Measurements from ENCODE around the gene GLCCI1. TPM values are rescaled to one million over a fixed set of nuclear protein-coding genes. Genes with fewer than 3 reads are reported as not detected.

The GLCCI1 gene
- total and polyA plus RNA-seq, 2 of the 13 experiments (the other 11 are each of a cell fraction or from before 2014, with no cell fraction given), result 1.3 to 1.7 TPM

- Histone ChIP-seq H3K27ac (ENCODE audit: extremely low read length, insufficient read depth, low read length) (no peak overlapping the region), H3K36me3 (replicated peaks in 1 of 2; ENCODE audit: control insufficient read depth in 1 of 2, insufficient read depth in 2 of 2, low read length in 2 of 2) (no peaks in the 10 kb centered on the region), H3K27me3 (ENCODE audit: control insufficient read depth in 1 of 2, insufficient read depth in 2 of 2, low read length in 2 of 2) (peaks cover 0 to 2% of the 10 kb centered on the region in 2 experiments; a peak in 2 of 5 replicates), H3K9ac (ENCODE audit: insufficient read depth, low read depth, low read length) (no peak overlapping the region), H3K4me2 (ENCODE audit: low read depth, low read length) (no peak overlapping the region), H3K9me3 (ENCODE audit: low read length) (no peaks in the 10 kb centered on the region), H3K4me3 (replicated peaks in 1 of 3; ENCODE audit: insufficient read depth in 1 of 3, low read depth in 2 of 3, low read length in 3 of 3) (no peak overlapping the region), H4K20me1 (ENCODE audit: insufficient read depth, low read length) (no peaks in the 10 kb centered on the region), H3K79me2 (ENCODE audit: insufficient read depth, low read length) (no peaks in the 10 kb centered on the region), H2AFZ (ENCODE audit: low read length) (no peak overlapping the region), H3K4me1 (ENCODE audit: insufficient read depth, low read length) (no peaks in the 10 kb centered on the region)
- ChIA-PET CTCF (ENCODE audit: low intra/inter-chr PET ratio, low total read pairs) (no interaction called here), POLR2A (no interaction called here)
- intact Hi-C loops (cut with micrococcal nuclease; ENCODE audit: unreplicated experiment) (no loop called here), in situ Hi-C loops (cut with HindIII; ENCODE audit: extremely low pct_ligation_motif_present, low pct_unique_long_range_greater_than_20kb) (no loop called here)
- WGBS (ENCODE audit: low lambda C conversion rate), result 42% methylated on average over 6 of the region's 8 CpGs
- DNase-seq (ENCODE audit: low spot score), result no peak
- FAIRE-seq, result no peak
- no peak for ATAC-seq
- no peak for TF ChIP-seq NBN (conservative IDR thresholded peaks at IDR 0.05)
- TF ChIP-seq ELF1 (CRISPR knock-in tag; IDR thresholded peaks at IDR 0.05), result no peak
- TF ChIP-seq ZNF275 (CRISPR knock-in tag; IDR thresholded peaks at IDR 0.05; ENCODE audit: borderline replicate concordance), result no peak
- no peak for TF ChIP-seq ZNF24 (IDR thresholded peaks at IDR 0.05)
- TF ChIP-seq ARNTL (CRISPR knock-in tag; IDR thresholded peaks at IDR 0.05), result no peak
- TF ChIP-seq YEATS4 (CRISPR knock-in tag; IDR thresholded peaks at IDR 0.05; ENCODE audit: borderline replicate concordance), result no peak
- no peak for TF ChIP-seq ARNT (IDR thresholded peaks at IDR 0.05)
- TF ChIP-seq HNRNPL (IDR thresholded peaks at IDR 0.05; ENCODE audit: low read depth, low read length), result no peak
- no peak for TF ChIP-seq ZNF766 (CRISPR knock-in tag; IDR thresholded peaks at IDR 0.05; ENCODE audit: borderline replicate concordance)
- TF ChIP-seq ZNF614 (CRISPR knock-in tag; IDR thresholded peaks at IDR 0.05; ENCODE audit: borderline replicate concordance), result no peak
- no peak for TF ChIP-seq ZNF446 (CRISPR knock-in tag; IDR thresholded peaks at IDR 0.05)
- no peak for TF ChIP-seq SRY (CRISPR knock-in tag; IDR thresholded peaks at IDR 0.05)
- no peak for TF ChIP-seq GABPB1 (CRISPR knock-in tag; IDR thresholded peaks at IDR 0.05)
- TF ChIP-seq ZNF543 (CRISPR knock-in tag; IDR thresholded peaks at IDR 0.05), result no peak
- TF ChIP-seq ZNF337 (CRISPR knock-in tag; IDR thresholded peaks at IDR 0.05; ENCODE audit: borderline replicate concordance, low read depth), result no peak
- TF ChIP-seq MED13 (CRISPR knock-in tag; IDR thresholded peaks at IDR 0.05), result no peak
- TF ChIP-seq GABPA (IDR thresholded peaks at IDR 0.05; ENCODE audit: low read depth, low read length), result no peak
- TF ChIP-seq GABPA (CRISPR knock-in tag; IDR thresholded peaks at IDR 0.05; ENCODE audit: low read depth), result no peak
- TF ChIP-seq ZMYM3 (CRISPR knock-in tag; IDR thresholded peaks at IDR 0.05), result no peak
- no peak for TF ChIP-seq SKIL (CRISPR knock-in tag; IDR thresholded peaks at IDR 0.05; ENCODE audit: borderline replicate concordance)
- BruUV-seq (replicated peaks), result no TSS peak
Measured at GRCh38 chr7:8119262-8119661, 150.7 kb downstream of the GLCCI1 start.
